GM18508 (cell line): ENCODE results near the gene TMEM17.

Source experiments
- ATAC-seq: cut with Tn5 transposase; IDR thresholded peaks from one replicate; pipeline ENCODE4 v1.9.1; 2021; ENCODE audit warnings: moderate number of reproducible peaks; ENCODE audit not compliant: insufficient read depth, unreplicated experiment

Gene TMEM17

DNA sequence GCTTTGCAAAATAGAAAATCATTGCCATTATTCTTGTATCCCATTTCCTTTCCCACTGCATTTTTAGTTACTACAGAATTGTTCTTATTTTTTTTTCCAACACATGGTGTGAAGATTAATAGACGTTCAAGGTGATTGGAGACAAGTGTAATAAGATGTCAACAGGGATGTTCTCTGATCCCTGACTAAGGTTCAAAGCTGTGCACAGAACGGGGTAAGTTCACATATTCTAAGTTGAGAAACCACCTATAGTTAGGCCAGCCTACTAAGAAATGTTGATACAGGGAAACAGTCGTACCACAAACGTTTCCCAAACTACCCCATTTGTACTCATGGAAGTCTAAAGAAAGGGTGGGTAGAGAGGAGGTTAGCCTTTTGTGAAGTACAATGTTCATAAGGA is 6.4 kb upstream of the TMEM17 start:
- no peak for ATAC-seq

DNA sequence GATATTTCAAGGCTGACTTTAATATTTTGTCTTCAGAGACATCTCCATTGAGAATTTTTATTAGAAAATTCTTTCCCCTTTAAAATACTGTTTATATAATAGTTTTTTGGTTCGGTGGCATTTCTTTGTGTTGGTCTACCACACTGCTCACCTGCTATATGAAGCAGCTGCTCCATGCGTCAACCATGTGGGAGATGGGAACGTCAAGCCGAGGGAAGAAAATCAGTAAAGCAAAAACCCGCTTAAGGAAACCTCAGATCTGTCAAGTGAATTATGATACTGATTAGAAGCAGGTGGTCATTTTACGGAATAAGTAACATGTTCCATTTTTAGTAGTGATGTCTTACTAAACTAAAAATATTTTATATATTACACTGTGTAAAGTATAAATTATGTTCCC is 5.6 kb upstream of the TMEM17 start:
- no peak for ATAC-seq

DNA sequence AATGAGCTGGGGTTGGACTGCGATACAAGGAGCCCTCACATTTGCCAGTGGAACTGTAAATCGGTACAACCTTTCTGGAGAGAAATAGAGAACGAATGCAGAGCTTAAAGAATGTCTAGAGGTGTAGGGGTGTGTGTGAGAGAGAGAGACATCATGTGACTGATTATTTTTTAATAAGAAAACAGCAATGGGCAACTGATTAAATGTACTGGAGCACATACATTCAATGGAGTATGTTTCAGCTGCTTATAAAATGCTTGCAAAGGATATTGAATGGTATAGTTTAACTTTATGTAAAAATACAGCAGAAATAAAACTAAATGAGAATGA is 391 bp upstream of the TMEM17 start:
- ATAC-seq = peak; percentile 24

DNA sequence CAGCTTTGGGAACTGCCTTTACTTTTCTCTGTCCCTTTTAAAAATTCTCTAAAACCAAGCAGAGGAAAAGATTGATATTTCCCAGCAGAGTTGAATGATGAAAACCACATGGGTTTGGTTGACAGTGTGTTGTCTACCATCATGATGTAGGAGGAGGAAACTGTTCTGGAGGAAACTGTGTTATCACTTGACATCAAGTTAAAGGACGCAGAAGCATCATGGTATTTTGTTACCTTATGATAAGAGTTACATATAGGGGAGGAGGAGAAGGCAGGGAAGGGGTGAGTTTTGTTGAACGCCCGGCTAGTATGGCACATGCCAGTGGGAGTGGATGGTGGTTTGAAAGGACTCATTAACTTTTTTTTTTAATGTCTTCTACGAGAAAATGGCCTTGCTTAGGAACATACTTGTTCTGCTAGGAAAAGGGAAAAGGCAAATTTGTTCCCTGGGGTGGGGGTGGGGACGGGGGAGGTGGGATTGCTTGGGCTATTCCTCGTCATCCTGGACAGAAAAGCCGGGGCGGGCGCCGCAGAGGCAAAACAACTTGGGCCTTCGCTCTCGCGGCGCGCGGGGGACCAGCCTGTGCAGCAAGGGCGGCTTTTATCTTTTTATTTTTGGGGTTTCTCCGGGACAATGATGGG is 766 bp downstream of the TMEM17 start:
- peak; percentile 19 for ATAC-seq

DNA sequence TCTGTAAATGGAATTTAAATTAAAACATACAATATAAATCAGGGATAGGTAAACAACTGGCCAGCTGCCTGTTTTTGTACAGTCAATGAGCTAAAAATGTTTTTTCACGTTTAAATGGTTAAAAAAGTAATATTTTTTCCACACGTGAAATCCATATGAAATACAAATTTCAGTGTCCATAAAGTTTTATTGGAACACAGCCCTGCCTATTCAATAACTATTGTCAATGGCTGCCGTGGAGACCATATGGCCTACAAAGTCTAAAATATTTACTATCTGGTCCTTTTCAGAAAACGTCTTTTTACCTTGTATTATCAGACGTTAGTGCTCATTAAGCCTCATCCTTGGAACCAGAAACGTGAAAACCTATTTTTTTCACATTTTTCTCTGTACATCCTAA is 1.3 kb downstream of the TMEM17 start:
- no peak for ATAC-seq

DNA sequence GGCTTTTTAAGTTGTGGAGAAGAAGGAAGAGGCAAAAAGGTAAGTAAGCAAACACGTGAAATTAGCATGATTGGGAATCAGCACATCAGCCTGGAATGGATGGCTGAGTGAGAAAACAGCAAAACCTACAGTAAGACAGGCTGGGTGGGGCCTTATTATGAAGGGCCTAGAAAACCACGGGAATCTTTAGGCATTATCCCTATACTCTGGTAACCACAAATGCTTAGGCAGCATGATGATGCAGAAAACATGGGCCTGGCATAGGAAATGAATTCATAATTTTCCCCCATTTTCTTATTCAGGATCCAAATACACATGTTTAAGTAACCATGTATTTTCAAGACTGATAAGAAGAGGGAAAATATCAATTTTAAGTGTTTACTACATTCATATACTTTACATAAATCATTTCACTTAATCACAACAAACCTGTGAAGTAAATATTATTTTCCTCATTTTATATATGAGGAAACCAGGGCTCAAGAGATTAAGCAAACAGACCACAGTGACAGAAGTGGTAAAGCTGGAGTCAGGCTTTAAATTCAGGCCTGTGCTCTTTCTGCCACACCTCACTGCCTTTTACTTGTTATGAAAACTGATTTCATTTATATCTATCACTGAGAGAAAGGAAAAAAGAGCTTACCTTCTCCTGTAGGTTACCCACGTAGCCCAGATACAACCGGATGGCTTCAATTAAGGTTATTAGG is 4.0 kb downstream of the TMEM17 start:
- no peak for ATAC-seq

DNA sequence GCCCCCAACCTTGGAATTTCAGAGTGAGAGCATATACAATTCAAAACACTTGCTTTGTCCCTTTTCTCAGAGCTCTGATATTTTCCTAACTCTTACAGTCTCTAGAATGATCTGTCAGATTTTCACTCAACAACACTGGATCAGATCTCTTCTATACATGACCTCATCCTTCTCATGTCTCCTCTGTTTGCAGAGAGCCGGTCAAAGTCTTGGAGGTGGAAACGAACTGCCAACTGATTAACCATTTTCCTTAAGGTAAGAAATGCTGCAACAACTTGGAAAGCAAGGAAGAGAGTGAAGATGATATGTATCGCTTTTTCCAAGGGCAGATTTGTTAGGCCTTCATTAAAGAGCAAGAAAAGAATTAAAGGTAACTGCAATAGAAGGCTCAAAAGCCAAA is 4.9 kb downstream of the TMEM17 start:
- no peak for ATAC-seq

DNA sequence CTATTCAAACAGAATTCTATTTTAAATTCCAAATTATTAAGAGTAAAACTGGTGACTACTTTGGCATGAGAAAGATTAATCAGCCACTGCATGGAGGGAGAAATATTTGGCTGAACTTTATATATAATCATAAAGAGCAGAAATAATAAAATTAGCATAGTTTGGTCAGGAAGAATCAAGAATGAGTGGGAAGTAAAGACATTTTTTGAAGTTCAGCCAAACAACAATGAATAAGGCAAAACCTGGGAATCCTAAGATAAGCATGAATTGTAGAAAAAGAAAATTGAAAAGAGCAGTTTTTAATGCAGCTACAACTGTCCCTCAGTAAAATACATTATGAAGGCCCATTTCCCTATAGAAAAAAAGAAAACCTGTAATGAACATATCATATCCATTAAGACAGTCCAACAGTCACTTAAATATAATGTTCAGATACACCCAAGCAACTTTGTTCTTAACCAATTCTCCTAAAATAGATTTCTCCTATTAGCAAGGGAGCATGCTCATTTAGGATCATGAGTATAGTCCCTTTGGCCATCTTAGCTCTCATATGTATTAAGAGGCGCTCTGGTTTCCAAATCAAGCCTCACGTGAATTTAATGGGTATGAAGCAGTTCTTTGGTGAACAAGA is 6.5 kb downstream of the TMEM17 start:
- no peak for ATAC-seq

DNA sequence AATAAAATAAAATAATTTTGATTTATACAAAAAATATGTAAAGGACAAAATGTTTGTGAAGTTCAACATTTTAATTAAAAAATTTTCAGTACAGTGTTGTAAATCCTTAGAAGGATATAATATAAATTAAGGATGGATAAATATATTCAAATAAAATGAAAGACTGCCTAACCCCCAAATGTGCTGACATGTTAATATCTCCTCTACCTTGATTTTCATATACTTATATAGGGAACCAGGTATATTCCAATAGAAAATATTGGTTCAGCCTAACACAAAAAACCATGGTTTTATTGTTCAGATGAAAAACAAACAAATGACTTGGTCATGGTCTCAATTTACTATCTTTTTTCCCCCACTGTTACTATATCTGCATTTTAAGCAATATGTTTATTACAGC is 7.3 kb downstream of the TMEM17 start:
- no peak for ATAC-seq

DNA sequence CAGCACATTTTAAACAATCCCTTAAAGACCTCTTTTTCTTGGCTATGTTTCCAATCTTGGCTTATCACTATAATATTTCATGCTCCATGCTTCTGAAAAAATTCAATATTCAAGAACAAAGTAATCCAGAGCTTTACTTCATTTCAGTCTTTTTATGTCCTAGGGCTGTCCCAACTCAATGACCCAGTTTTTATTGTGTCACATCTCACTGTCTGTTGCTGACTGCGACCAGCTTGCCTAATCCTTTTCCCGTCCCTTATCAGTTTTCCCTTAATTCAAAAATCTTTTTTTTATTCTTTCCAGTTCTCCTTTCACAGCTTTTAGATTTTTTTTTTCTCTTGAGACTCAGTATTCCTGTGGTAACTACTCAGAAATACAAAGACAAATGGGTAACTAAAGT is 10.2 kb downstream of the TMEM17 start:
- ATAC-seq = no peak

DNA sequence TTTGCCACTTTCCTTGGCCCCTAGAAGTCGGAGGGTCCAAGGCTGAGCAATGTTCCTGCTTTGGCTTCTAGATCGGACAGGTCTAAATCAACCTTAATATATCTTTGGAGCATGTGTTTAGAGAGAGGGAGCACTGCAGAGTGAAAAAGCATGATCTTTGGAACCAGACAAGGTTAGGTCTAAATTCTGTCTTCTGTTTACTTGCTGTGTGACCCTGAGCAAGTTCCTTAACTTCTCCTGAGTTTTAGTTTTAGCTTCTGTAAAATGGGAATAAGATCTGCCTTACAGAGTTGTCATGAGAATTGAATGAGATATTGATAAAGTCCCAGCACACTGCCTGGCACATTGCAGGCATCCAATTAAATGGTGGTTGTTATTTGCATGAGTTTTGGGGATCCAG is 13.9 kb downstream of the TMEM17 start:
- no peak for ATAC-seq

DNA sequence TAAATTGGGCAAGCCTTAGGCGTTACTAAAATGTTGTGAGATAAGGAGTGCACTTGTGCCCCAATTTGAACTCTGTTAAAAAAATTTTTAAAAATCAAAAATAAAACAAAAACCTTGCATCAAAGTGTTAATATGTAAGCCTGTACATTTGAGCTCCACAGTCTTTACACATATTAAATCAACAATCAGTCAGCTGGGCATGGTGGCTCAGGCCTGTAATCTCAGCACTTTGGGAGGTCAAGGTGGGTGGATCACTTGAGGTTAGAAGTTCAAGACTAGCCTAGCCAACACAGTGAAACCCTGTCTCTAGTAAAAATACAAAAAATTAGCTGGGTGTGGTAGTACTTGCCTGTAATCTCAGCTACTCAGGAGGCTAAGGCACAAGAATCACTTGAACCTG is 16.3 kb downstream of the TMEM17 start:
- ATAC-seq = no peak

DNA sequence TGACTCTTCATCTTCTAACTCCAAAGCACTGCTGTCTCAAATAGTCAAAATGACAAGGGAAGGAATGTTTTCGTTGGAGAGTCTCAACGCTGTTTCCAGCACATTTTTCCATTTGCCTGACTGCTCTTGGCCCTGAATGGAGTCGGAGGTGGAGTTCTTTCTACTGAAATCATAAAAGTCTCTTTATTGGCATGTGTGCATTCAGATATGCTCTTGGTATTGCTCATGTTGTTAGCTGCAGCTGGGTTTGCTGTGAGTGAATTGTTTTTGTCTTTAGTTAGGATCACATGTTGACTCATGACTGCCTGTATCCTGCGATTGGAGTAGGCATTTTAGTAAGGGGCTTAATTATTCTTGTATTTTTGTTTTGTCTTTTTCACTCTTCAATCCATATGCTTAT is 16.8 kb downstream of the TMEM17 start:
- no peak for ATAC-seq

DNA sequence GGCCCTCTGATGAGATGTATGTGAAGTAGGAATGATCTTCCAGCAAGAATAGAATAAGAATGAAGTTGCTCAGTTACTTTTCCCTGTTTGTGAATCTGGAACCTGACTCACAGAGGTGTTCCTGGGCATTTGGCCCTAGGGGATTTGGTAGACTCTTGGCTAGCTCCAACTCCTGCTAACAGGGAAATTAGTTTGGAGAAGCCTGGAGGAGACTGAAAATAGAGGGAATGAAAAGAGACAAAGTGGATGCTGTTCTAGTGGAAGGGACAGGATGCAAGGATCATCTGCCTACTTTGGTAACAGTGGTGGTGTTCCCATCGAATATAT is 19.6 kb downstream of the TMEM17 start:
- ATAC-seq = no peak

DNA sequence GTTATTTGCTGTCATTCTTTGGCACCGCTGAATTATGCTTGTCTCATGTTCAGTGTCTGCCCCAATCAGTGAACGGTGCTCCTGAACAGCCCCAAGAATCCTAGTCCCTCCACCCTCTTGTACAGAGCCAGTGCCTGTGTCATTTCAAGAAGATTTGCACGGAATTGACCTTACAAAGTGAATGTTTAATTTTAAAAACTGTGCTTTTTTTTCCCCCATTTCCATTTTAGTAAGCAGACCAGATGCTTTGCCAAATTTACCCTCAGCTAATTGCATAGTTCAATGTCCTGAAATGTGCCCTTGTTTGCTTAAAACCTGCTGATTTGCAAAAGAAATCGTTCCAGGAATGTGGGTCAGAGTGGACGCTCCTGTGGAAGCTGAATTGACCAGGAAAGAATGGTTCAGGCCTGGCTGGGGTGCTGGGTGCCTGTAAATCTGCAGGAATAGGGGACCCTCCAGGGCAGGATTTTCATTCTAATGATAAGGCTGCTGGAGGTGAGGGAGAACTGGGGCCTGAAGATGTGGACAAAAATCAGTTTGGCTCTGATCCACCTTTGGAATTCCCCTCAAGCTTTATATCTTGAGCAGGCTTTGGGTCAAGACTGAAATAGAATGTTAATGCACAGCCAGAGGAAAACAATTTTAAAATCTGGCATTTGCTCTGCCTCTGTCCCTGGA is 20.1 kb downstream of the TMEM17 start:
- no peak for ATAC-seq

DNA sequence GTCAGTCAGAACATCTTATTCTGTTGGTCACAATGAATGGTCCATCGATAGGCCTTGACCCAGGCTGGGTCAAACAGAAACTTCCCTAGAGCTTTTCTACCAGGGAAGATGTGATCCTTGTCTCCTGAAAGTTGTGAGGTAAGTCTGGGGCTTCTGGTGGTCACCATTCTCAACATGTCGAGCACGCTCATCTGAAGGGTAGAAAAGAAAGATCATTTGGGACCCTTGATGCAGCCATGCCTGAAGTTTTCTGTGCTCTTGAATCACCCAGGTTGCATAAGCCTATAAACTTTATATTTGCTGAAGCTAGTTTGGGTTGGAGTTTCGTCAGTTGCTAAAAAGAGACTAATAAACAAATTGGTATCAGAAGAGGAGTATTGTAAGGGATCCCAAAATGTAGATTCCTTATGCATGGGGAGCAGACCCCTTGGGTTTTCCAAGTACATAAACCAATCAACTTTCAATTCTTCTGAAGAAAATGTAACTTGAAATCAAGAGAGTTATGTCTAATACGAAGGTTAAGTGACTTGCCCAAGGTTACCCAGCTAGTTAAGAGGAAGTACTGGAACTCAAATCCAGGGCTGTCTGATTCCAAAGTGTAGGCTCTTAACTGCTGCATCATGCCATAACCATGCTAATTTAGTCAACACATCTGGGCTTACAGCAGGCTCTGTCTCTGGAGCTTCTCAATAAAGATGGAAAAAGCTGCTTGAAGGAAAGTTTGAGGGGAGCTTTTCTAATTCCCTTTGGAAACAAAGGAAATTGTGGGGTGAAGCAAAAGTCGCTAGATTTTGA is 23.2 kb downstream of the TMEM17 start:
- ATAC-seq = no peak

DNA sequence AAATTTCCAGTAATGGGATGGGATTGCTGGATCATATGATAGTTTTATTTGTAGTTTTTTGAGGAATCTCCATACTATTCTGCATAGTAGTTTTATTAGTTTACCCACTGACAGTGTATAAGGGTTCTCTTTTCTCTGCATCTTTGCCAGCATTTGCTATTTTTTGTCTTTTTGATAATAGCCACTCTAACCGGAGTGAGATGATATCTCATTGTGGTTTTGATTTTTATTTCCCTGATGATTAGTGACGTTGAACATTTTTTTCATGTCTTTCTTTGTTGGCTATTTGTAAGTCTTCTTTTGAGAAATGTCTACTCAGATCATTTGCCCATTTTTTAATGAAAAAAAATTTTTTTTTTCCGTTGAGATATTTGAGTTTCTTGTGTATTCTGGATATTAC is 26.1 kb downstream of the TMEM17 start:
- no peak for ATAC-seq

DNA sequence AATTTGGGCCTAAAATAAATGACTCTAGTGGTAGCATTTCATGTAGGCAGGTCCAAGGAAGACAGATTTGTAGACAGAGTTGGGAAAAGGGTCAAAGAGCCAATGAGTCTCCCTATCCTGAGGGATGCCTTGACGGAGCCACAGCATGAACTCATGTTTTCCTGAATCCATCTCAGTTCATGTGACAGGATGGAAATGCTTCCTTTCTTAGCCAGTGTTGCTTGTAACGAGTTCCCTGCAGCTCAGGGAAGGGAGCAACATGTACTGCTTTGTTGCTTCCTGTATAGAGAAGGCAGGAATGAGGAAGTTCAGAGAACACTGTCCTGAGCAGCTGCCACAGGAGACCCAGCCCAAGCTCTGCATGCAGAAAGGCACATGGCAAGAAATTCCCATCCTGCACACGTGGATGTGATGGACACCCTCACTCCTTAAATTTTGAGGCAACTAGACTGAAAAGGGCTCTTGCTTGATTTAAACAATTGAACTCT is 27.9 kb downstream of the TMEM17 start:
- no peak for ATAC-seq

DNA sequence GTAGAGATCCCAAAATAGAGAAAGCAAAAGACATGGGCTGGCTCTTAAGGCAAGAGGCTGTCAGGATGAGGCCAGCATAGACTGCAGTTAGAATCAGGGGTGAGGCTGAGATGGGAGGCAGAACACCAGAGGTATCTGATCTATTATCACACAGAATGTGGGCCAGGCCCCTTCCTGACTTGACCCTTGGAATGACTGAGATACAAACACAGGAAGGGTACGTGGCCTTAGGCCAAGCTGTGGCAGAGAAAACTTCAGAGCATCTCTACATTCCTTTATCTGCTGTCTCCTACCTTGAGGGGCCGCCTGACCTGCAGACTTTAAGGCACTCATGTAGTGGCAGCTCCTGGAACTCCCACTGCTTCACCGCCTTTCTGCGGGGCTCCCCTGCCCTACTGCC is 28.4 kb downstream of the TMEM17 start:
- ATAC-seq = no peak

DNA sequence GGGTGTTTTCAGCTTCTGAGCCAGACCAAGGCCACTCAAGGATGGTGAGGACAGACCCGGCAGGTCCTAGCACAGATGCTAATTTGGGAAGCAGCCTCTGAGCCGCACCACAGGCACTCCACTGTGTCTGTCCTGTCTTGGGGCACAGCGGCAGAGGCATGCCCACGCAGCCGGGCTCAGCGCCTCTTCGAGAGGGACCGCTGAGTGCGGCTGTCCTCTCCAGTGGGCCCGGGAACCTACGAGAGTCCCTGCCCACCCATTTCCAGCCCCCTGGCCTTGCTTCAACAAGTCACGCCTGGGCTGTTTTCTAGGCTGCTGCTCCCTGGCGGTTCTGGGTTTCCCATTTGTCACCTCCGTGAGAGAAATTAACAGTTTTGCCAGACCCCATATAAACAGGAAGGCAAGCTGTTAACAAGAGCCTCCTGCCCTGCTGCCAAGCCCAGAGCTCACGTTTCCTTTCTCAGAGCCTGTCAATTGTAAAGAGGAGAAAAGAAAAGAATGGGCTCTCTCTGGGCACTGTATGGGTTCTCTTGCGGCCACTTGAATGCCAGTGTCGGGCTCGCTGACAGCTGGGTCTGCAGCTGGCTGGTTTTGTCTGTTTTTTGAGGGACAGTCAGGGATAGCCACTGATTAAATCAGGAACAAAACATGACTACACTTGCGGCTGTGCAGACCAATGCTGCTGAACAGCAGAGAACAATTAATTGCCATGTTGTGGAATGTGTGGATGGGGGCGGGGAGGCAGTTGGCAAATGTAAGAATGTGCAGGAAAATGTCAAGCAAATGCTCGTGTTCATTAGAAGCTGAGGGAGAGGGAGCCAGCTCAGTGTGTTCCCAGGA is 30.6 kb downstream of the TMEM17 start:
- no peak for ATAC-seq
